IPS-NIHi7 (cell line): ENCODE results near the gene TRPM3.

Experiments used
- DNase-seq: peaks from one replicate; pipeline ENCODE4 v3.0.0; 2012; ENCODE audit warnings: mixed read lengths; ENCODE audit errors: extremely low spot score

TRPM3 gene

DNA sequence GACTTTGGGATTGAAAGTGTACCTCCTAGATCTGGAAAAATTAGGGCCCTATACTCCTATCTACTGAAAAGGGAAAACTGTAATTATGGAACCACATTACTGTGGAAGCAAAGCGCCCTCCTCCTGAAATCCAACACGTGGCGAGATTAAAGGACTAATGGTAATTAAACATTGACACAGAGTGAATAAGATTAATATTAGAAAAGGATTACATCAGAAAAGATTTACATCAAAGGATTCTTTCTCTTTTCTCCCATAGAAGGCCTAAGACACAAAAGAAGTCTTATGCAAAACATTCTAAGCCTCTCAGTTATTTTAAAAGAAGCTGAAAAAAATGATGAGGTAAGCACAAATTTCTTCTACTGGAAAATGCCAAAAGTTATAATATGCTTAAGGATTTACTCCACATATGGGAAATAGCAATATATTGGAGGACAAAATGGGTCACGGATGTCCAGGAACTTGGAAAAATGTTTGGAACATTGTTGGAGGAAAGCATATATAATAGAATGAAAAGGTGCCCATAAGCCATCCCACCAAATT lies 227.8 kb downstream of the TRPM3 start:
- no peak for DNase-seq

DNA sequence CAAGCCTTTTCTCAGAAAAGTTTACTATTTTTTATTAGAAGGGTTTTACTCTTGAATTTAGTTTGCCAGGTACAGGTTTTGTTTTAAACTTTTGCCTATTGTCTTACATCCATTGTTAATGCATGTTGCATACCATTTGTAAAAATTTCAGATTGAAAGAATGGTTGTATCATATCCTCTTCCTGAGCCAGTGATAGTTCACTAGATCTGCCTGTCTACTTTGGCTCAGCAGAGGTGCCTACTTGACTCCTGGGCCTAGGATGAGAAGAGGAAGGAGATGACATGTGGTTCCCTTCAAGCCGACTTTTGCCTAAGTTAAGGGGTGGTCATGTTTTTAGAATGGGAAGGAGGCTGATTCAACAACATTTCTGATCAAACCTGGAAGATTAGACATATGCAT lies 232.9 kb downstream of the TRPM3 start:
- DNase-seq: no peak

DNA sequence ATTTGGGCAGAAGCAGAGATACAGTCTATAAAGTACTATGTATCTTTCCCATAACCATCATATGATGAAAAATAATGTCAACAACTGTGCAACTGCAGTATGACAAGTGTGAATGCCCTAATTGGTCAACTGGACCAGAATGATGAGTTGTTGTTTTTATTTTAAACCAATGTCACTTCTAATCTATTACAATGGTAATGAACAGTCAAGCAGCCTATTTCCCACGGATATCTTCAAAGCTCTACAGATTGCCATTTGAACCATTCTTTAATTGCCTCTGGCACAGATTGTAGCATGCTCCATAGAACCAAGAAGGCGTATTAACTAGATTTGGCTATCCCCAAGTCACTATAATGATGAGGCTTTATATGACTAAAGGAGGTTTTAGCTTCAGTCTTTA lies 233.6 kb downstream of the TRPM3 start:
- DNase-seq: no peak

DNA sequence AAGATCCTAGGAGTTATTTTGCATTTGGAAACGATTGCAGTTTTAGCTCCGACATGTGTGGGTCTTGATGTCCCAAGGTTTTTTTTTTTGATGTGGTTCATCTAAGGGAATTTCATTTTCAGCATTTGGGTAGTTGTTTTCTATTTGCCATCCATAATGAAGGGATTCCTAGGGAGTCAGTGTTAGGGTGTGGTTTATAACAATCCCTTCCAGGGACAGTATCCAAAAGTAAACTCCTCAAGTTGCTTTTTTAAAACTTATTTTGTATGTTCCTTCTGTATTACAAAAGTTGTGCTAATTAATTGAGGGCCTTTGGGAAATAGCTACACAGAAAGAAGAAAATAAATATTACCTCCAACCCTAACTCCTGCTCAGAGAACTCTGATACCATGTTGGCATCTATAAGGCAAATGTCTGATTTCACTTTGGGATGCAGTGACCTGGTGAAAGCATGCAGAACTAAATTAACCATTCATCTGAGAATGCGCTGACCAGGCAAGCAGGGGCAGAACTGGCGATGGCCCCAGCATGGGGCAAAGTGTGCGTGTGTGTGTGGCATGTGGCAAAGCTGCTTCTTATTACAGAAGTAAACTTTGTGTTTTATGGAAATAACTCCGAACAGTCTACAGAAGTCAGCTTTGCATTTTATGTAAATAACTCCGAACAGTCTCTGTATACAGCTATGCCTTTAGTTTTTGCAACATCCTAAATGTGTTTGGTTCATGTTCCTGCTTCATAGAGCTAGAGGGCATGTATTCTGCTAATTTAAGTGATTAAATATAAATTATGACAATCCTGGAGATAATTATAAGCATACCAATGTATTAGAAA lies 237.2 kb downstream of the TRPM3 start:
- DNase-seq: no peak

DNA sequence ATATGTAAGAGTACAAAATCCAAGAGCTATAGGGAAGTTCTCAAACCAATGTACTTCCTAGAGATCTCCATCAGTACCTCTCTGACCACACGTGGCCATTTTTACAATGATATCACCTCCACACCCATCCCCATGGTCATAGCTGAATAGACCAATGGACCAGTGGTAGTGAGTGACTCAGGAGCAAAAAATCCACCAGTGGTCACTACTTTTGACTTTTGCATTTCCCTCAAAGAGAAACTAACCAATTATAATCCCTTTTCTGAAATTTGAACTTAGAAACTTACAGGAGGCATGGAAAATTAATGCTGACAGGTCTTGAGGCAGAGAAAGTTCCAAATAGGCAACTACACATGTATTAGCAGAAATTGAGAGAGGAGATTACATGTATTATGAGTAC lies 238.4 kb downstream of the TRPM3 start:
- DNase-seq: no peak

DNA sequence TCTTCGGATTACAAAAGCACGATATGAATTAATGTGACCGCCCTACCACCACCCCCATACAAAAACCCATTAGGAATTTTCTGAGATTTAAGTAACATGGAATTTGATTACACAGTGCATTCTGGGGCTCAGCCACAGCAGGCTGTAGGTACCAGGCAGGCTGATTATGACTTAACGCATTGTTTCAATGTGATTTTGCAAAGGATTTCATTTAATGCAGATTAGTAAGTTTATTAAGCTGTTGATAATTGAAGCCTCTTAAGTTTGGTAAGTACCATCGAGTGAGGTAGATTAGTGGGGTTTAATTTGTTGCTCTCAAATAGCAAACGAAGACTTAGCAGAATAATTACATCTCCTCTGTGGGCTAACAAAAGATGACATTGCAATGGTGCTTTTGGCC lies 240.1 kb downstream of the TRPM3 start:
- DNase-seq: no peak

DNA sequence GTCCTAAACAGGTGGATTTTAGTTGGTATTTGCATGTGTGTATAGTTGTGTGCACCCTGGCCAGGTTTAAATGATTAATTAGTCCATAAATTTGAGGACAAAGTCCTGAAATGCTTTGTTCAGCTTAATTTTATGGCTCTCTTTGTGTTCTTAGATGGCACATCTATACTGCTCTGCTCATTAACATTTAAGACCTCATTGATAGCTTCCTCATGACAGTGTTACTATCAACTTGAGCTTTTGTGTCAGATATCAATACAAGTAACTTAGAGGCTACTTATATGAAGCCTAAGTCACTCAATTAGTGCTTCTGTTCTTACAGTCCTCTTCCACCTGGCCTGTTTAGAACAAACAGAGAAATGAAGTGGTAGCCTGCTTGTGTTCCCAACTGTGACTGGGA lies 240.9 kb downstream of the TRPM3 start:
- DNase-seq: no peak

DNA sequence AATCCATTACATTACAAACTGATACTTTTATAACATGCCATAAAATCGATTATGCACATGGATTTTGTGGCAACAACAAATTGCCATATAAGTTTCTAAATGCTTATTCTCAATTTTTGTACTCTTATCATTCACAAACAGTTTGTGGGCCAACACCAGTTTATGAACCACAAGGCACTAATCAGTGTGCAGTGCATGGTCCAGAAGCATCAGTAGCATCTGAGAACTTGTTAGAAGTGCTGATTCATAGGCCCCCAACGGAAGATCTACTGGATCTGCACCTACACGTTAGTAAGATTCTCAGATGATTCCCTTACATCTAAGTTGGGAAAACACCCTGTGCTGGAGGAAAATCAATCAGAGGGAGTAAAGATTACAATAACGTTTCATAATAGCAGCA lies 242.8 kb downstream of the TRPM3 start:
- no peak for DNase-seq

DNA sequence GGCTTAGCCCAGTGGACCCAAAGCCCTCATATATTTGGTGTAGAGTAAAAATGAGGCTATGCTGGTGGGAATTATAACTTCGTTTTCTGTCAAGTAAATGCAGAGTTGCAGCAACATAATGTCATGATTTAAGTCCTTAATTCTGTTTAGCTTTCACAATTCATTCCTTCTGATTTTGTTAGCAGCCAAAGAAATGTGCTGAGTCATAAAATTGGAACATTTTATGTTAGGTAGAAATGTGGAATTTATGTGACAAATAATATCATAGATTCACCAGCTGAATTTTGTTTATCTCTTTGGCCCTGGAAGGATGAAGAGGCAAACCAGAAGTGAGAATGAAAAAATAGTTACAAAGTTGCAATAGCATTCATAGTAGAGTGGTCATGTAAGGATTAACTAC lies 247.0 kb downstream of the TRPM3 start:
- DNase-seq: no peak

DNA sequence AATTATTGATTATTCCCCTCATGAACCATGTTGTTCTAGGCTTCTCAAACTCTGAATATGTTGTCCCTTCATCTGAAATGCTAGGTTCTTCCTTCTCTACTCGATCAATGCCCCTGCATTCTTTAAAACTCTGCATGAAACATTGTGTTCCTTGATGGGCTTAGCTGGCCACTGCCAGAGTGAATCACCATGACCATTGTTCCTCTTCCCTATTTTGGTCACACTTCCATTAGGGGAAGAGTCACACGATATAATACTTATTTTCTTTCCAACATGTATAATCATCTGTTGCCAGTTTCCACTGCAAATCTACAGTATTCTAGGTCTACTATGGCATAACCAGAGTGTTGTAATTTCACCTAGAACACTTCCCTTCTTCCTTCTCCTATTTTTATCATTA lies 247.9 kb downstream of the TRPM3 start:
- DNase-seq: no peak

DNA sequence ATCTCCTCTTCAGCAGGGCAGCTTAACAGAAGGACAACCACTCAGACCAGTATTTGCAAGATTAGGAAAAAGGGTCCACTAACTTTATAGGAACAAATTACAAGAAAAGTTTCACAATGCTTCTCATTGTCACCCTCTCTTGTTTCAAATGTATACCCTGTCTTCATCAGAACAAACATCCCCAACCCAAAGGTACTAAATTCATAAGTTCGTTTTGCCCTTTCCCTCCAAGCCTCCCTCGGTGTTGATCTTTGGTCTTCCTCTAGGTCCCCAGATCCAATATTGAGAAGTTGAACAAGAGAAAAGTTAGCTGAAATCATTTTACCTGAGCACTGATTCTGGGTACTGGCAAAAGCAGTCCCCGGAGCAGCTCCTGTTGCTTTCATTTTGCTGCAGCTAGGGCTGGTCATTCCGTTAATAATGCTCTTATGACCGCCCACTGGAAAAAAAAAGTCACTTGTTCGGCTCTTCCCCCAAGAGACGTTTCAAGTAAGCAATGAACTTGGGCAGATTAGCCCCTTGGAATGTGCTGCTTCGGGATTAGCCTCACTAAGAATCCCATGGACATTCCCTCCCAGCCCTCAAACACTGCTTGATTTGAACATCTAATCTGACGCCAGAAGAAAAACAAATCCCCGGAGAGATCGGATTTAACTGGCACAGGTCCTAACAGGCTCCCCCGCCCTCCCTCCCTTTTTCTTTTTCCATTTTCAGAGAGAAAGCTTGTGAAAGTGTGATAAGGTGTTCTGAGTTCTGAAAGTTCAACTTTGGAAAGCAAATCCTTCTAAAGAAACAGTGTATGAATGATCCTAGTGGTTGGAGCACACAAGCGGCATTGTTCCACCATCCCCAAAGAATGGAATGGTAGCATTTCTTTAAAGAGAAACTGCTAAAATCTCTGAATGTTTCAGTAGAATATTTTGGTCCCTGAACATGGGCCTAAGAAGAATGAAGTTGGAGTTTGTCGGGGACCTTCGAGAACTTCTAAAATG lies 252.5 kb downstream of the TRPM3 start:
- no peak for DNase-seq

DNA sequence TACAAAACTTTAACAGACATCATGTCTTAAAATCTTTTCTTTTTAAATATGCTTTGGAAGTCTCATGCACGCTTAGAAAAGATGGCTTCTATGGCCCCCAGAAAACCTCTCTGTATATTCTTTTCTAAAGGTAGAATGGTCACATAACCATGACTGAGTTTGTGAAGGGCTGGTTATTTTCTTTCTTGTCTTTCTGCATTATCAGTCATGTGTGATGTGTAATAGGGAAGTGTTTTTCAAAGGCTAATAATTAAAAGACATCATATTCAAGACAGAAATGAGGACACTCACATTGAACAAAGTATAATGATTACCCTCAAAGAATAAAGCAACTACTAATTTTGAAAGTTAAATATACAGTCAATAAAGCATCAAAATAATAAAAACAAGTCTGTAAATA lies 253.4 kb downstream of the TRPM3 start:
- no peak for DNase-seq

DNA sequence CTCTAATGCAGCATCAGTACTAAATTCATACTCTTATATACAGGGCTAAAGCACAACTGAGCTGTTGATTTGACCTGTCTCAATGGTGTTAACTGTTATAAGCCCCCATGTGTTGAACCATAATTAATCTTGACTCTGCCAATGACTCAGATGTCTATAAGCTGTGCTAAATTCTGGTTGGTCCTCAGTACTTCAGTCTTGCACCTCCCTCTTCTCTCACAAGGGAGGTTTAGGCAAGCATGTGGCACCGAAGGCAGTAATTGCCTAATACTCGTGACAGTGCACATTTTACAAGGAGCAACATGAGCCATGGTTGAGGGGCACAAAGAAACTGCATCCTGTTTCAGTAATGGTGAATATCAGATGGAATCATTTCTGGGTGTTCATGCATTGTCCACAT lies 255.9 kb downstream of the TRPM3 start:
- DNase-seq: no peak

DNA sequence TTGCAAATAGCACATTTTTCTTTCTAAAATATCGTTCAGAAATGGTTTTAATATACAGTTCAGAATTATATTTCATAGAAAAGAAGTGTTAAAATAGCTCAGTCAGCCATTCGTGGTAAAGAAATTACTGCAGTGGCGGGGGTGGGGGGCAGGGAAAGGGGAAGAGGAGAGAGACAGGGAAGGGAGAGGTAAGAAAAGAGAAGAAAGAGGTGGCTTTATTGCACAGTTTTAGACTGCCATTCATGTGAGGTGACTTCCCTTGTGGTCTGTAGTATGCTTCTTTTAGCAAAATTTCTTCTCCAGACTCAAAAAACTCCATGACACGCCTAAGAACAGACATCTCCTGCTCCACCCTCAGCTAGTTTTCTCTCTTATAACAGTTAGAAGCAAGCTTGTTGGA lies 259.6 kb downstream of the TRPM3 start:
- no peak for DNase-seq

DNA sequence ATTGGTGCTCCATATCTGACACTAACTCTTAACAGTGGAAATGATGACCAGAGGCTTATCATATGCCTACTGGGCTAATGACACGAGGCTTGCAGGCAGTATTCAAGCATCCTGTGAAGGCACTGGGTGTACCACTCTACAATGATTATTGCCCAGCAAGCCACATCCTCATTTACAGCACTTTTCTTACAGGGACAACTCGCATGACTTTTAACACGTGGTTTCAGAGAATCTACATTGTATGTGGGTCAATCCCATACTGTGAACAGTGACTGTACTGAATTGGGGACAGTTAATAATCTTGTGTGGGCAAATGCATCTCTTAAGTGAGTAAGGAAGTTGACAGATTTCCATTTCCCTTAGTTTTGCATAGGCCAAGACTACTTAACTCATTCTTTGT lies 260.0 kb downstream of the TRPM3 start:
- DNase-seq: no peak

DNA sequence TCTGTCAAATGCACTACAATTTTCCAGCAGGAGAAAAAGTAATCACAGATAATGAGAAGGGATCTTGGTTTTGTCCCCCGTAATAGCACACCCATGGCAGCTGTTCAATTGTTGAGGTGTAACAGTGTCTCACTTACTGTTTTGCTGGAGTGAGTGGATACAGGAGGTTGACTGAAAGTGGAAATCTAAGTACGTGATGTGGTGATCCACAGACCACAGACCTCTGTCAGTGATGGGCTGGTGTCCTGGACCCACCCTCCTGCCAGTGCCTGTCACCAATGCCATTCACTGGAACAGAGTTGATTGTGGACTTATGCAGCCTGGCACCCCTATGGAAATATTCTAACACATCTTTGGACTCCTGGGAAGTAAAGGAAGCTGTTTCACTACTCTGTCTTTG lies 261.7 kb downstream of the TRPM3 start:
- DNase-seq: no peak

DNA sequence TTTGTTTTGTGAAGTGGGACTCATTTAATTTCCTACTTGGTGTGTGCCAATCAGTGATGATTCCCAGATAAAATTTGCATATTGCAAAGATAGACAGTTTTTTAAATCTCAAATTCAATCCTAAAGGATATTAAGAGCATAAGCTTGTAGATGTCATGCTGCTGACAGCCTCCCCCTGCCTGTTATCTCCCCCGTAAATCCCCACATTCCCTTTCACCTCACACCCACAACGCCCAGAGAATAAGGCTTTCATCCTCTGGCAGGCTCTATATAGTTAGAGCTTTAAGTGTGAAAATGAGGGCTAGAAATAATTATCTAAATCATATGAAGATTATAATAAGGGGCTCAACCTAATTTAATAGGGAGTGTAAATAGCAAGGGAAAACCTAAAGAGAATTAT lies 265.0 kb downstream of the TRPM3 start:
- no peak for DNase-seq

DNA sequence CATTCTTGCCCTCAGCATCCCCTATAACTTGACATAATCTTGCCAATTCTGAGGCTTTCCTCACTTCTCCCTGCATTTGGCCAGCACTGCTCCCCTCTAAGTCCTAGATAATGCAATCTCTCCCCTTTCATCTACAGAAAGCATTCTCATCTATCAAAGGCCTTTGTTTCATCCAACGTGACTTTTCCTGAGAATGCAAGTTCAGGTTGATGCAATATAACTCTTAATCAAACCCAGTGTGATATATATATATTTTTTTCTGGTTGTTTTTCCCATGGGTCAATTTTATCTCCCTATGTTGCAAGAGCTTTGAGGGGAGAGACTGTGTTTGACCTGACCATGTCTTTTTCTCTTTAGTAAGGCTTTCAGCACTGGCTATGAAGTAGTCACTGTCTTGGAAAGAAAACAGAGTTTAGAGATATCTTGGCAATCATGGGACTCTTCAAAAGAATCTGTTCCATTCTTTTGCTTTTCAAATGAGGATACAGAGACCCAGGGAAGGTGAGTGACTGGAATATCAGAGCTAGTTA lies 268.6 kb downstream of the TRPM3 start:
- no peak for DNase-seq

DNA sequence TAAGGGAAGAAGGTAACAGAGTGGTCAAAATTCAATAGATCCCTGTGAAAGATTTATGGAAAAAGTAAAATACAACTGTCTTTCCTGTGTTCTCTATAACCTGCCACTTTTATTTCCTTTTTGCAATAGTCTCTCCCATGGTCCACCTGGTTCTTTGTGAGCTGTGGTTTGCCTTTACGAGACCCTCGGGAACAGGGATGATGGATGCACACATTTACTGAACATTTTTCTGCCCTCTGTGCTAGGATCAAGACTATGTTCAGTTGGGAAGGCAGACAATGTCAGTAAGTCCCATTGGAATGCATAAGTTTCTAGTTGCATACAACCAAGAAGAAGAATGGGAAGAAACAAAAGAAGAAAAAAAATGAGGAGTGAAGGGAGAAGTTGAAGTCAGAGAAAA lies 281.2 kb downstream of the TRPM3 start:
- DNase-seq: no peak

DNA sequence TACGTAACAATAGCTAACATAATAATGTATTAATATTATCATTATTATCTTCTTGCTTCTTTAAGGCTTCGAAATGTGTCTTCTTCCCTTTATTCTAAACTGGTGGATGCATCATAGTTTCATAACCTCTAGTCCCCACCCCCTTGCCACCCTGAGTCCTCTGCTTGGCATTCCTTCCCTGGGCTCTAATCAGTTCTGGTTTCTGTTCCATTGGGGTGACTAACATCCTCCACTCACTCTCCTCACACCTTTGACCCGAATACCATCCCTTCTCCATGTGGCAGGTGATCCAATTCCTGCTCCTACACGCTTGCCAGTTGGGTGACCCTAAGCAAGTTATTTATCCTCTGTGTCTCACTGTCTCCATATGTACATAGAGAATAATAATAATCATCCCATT lies 286.1 kb downstream of the TRPM3 start:
- DNase-seq: no peak

DNA sequence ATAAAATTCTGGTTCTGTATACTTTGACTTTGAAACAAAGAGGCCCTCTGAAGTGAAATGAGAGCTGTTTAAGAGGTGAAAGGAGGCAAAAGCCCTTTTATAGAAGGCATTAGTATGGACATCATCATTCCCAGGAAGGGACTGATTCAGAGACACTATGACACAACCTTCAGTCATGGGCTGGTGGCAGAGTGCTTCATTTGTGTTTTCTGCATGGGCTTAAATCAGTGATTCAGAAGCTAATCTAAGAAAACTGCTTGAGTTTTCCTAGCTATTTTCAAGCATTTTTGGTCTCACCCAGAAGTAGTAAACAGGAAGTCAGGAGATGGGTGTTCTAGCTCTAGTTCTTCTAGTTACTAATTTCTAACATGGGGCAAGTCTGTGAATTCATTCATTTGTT lies 288.9 kb downstream of the TRPM3 start:
- DNase-seq: no peak

DNA sequence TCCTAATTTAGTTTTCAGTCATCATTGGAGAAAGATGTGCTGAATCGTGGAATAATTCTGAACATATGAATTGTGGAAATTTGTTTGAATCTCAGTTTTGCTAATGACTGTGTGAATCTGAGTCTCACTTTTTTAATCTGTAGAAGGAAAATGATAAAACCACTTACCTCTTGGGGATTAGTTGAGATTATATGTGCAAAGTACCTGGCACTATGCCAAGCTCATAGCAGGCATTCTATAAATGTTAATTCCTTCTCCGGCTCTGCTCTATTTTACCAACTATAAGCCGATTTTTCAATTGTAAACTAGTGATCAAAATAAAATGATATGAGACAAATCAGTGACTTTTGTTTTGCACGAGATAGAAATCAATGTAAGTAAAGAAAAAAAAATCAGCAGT lies 290.8 kb downstream of the TRPM3 start:
- no peak for DNase-seq
